ENCODE data around the gene PRSS56.

GRCh38 chr2:232515639-232516038, 4.5 kb upstream of the PRSS56 start:
- TF ChIP-seq CTCF (IDR thresholded peaks at IDR 0.05; ENCODE audit: insufficient read depth, low read depth, low read length) = no peak
- no peak for TF ChIP-seq EZH2 (IDR thresholded peaks at IDR 0.05; ENCODE audit: insufficient read depth, low read length)
